ENCODE results near the gene COX17.

COX17 gene

GRCh38 chr3:119675188-119675874 lies 1.9 kb downstream of the COX17 start:
- no peak for DNase-seq (ENCODE audit: low read depth in 1 of 2, low spot score in 1 of 2)

GRCh38 chr3:119673875-119674274 lies 3.3 kb downstream of the COX17 start:
- no peak for DNase-seq (ENCODE audit: low read depth in 1 of 2, low spot score in 1 of 2)

DNA sequence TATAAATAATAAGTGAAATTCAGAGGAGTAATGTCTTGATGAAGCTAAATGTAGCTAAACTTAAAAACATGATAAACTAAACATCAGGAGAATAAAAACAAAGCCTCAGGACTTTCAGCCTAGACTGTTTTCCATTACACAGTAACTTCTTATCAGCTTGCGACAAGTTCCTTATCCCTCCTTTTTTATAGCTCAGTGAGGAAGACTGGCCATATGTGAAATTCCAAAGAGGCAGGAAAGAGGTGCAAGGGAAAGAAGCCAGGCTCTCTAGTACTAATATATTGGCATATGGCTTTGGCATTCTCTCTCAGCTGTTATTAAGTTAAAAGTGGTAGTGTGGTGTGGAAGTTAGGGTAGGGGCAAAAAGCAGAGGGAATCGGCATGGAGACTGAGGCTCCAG lies 4.4 kb downstream of the COX17 start:
- DNase-seq (ENCODE audit: low read depth in 1 of 2, low spot score in 1 of 2), result no peak

GRCh38 chr3:119669906-119670570 lies 7.2 kb downstream of the COX17 start:
- no peak for DNase-seq (ENCODE audit: low read depth in 1 of 2, low spot score in 1 of 2)

- no peak for DNase-seq (ENCODE audit: low read depth in 1 of 2, low spot score in 1 of 2)
Observed at GRCh38 chr3:119665954-119666559, 11.1 kb downstream of the COX17 start.

DNA sequence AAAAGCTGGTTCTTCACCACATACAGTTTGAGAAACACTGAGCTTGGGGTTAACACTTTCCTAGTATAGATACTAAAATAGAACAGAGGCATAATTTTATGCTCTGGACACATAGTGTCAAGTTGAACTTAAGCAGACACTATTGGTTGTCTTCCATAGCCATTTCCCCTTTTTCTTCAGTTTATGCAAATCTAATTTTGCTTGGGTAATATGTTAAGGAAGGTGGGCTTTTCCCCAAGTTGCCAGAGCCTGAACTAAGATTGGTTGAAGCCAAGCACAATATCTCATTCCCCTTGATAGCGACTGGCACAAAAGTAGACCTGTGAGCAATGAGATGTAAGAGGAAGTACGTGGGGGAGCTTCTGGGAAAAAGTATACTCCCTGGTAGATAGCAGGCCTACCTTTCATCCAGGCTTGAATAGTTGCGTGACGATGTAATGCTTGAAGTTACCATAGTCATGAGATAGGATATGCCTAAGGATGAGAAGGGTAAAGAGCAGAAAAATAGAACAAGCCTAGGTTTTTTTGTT lies 12.3 kb downstream of the COX17 start:
- DNase-seq (ENCODE audit: low read depth in 1 of 2, low spot score in 1 of 2), result no peak

GRCh38 chr3:119664370-119664769 lies 12.8 kb downstream of the COX17 start:
- no peak for DNase-seq (ENCODE audit: low read depth in 1 of 2, low spot score in 1 of 2)

DNA sequence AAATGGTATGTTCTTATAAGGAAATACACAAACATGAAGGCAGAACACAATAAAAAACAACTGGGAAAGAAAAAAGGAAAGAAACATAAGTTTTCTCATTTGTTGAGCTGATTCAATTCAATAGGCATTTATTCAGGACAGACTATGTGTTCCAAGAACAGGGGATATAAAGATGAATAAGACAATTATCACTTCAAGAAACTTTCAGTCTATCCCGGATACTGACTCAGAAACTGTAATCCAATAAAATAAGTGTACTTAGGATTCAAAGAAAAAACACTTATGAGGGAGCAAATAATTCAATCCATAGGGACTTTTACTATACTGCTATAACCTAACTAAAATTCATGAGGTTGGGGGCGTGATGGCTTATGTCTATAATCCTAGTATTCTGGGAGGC lies 13.3 kb downstream of the COX17 start:
- DNase-seq (ENCODE audit: low read depth in 1 of 2, low spot score in 1 of 2), result no peak

DNA sequence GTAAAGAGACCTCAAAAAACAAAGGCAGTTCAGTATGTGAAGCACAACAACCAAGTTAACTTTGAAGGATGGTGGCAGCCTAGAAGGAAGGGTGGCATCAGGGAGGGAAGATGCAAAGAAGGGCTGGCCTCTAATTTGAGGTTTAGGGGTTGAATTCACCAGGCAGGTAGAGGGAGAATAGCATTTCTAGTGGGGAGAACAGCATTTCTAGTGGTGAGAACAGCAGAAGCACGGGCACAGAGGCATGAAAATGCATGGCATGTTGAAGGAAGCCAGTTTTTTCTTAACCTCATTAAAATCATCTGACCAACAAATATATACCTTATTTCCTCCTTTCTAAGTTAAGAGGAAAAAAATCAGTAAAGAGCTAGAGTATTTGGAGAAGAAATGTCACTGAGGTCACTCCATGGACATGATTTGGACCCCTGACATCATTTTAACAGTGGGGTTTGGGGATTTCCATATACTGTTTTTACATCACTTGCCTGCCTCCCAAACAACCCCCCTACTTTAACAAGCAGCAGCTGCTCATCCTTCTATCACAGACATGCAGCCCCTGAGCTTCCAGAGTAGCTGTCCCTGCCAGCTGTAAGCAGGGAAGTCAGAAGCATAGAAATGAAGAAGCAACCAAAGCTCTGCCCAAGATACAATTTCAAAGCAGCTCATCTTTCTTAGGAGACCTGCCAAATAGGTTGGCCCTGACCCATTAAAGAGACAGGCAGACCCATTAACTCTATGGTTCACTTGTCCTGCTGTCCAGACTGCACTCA lies 14.4 kb downstream of the COX17 start:
- DNase-seq (ENCODE audit: low read depth in 1 of 2, low spot score in 1 of 2), result no peak

- DNase-seq (ENCODE audit: low read depth in 1 of 2, low spot score in 1 of 2), result no peak
Observed at GRCh38 chr3:119660474-119661440, 16.4 kb downstream of the COX17 start, which contains the start of gene POPDC2. POPDC2 (minus strand) TSS chr3:119660589; CDS start chr3:119660423, 166 bp downstream.

DNA sequence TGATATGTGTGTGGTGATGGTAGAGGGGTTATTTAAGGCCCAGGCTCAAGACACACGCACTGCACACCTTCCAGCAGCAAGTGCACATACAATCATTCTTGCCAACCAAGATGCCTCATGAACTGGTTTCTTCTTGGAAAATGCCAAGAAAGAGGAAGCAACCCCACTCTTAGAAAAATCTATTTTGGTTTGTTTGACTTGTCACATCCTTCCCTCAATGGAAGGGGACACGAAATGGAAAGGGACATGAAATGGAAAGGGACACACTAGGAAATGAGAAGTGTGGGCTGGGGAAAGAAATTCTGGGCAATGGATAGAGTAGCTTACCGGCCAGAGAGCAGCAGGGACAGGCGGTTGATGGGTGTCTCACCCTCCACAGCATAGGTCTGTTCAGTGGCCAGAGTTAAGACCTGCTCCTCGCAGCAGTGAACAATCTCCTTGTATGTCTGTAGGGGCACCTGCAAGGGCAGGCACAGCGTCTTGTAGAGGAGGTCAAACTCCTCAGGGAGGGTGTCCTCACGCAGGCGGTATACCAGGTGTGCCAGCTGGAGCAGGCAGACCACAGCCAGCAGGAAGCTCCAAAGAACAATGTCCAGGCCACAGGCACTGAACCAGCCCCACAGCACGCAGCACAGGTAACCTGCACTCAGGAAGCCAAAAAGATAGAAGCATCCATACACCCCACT lies 17.5 kb downstream of the COX17 start:
- no peak for DNase-seq (ENCODE audit: low read depth in 1 of 2, low spot score in 1 of 2)

DNA sequence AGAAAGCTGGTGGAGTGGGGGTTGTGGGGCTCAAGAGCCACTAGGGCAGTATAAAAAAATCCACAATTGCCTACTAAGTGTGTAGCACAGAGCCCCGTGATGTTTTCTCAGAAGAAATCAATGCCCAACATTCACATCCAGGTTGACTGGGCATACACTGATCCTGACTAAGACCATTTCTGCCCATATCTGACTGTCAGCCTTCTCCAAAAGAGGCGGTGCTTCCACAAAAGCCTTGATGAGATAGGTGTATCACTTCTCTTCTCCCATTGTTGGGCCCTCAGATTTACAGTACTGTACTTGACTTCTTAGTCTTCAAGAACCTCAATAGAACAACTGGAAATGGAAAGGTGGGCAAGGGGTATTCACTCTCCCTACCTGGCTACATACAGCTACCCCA lies 18.2 kb downstream of the COX17 start:
- no peak for DNase-seq (ENCODE audit: low read depth in 1 of 2, low spot score in 1 of 2)

- DNase-seq (ENCODE audit: low read depth in 1 of 2, low spot score in 1 of 2), result no peak
Observed at GRCh38 chr3:119657887-119658702, 19.1 kb downstream of the COX17 start.

DNA sequence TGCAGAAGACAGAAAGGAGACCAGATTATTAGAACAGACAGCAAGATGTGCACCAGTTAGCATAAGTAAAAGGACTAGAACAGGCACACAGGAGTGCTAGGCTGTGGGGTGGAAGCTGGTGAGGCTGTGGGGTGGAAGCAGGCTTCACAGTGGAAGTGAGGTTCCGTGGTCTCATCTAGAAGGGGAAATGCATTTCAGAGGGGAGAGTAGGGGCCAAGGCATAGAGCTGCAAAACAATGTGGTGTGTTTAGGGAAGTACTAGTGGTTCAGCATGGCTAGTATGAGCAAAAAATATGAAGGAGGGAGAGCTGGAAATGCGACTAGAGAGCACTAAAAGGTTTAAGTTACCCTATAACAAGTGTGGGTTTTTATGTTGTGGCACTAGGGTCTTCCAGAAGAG lies 23.3 kb downstream of the COX17 start:
- no peak for DNase-seq (ENCODE audit: low read depth in 1 of 2, low spot score in 1 of 2)

- DNase-seq (ENCODE audit: low read depth in 1 of 2, low spot score in 1 of 2), result no peak
Observed at GRCh38 chr3:119652306-119653033, 24.7 kb downstream of the COX17 start.

DNA sequence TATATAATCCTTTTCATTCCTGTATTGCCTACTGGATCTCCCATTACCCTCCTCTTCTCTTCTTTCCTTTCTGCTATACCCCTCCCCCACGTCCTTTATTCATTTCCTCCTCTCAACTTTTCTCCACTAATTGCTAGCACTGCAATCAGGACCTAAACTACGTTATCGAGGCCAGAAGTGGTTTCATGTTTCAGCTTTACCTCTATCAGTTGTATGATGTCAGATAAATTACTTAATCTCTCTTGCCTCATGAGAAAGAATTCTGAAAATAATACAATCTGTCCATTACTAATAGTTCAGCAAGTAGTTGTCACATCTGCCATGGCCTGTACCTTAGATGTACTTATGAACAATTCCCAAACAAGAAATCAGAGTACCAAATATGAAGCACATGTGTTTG lies 27.4 kb downstream of the COX17 start:
- no peak for DNase-seq (ENCODE audit: low read depth in 1 of 2, low spot score in 1 of 2)

DNA sequence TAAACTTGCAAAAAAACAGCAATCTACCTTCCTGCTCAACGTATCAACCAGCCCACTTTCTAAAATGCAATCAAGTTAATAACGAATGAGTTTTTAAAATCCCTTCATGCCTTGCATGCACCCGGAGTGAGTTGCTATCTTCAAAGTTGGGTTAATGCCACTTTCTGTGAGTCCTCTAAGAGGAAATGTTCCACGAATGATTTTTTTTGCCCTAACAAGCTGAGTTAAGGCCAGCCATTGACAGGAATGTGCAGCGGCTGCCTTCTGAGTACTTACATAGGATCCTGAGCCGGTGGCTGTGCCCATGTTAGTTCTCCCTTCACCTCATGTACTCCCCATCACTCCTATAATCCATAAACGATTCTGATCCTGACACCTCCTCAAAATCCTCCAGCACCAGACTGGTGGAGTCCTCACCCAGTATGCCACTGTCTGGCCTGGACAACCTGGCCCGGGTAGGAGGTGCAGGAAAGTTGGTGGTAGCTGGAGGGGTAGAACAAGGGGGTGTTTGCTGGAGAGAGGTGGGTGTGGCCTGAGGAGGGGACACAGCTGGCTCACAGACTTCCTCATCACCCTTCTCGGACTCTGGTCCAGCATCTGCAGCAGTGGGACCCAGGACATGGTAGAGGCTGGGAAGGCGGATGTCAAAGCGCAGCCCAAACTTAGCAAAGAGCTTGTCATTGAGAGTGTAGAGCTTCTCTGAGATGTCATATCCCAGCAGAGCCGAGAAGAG lies 29.2 kb downstream of the COX17 start:
- no peak for DNase-seq (ENCODE audit: low read depth in 1 of 2, low spot score in 1 of 2)

- no peak for DNase-seq (ENCODE audit: low read depth in 1 of 2, low spot score in 1 of 2)
Observed at GRCh38 chr3:119647171-119647570, 30.0 kb downstream of the COX17 start.

Measured in activated CD4-positive, alpha-beta T cell treated with anti-CD3 and anti-CD28 coated beads, Interleukin-2, amount 50 U/mL, for 24 hours (primary cell).